Measurements from ENCODE around the gene ZNF385B.

Gene ZNF385B

DNA sequence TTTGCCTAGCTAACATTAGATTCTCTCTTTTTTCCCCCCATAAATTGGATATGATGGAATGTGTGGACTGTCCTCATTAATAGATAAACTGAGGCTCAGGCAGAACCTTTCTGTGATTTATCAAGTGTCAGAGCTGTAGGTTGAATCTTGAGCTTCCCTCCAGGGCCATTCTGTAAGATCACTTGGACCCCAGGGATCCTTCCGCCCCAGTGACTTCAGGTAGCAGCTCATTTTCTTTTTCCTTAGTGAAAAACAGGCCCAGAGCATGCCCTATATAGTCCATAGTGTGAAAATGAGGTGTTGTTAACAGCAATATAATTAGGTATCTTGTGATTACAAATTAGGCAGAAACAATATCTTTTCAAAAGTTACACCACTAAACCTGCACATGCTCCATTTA, 269.7 kb downstream of the ZNF385B start:
- no peaks in the 10 kb centered on the region for H3K36me3 ChIP-seq (ENCODE audit: low read length)
- no peaks in the 10 kb centered on the region for H3K9me3 ChIP-seq (ENCODE audit: insufficient read depth, low read length)
- no peaks in the 10 kb centered on the region for H3K27me3 ChIP-seq (ENCODE audit: low read length)
- H3K79me2 ChIP-seq (ENCODE audit: insufficient read depth, low read length), result no peaks in the 10 kb centered on the region
- no peak overlapping the region for H2AFZ ChIP-seq (ENCODE audit: low read depth, low read length, severe bottlenecking)
- H4K20me1 ChIP-seq (ENCODE audit: low read depth, low read length), result no peaks in the 10 kb centered on the region
- no peaks in the 10 kb centered on the region for H3K9me2 ChIP-seq (replicated peaks; ENCODE audit: insufficient read depth, low read length)
- no peak overlapping the region for H3K9ac ChIP-seq (ENCODE audit: low read length)
- H3K4me3 ChIP-seq (ENCODE audit: insufficient read depth, low read length, poor library complexity, severe bottlenecking), result no peak overlapping the region
- no peak overlapping the region for H3K4me2 ChIP-seq (ENCODE audit: low read depth, low read length, poor library complexity, severe bottlenecking)
- H3F3A ChIP-seq (ENCODE audit: insufficient read depth), result no peaks in the 10 kb centered on the region
- H3K27ac ChIP-seq (ENCODE audit: low read depth, low read length), result no peak overlapping the region
- TF ChIP-seq, protein P1, sequence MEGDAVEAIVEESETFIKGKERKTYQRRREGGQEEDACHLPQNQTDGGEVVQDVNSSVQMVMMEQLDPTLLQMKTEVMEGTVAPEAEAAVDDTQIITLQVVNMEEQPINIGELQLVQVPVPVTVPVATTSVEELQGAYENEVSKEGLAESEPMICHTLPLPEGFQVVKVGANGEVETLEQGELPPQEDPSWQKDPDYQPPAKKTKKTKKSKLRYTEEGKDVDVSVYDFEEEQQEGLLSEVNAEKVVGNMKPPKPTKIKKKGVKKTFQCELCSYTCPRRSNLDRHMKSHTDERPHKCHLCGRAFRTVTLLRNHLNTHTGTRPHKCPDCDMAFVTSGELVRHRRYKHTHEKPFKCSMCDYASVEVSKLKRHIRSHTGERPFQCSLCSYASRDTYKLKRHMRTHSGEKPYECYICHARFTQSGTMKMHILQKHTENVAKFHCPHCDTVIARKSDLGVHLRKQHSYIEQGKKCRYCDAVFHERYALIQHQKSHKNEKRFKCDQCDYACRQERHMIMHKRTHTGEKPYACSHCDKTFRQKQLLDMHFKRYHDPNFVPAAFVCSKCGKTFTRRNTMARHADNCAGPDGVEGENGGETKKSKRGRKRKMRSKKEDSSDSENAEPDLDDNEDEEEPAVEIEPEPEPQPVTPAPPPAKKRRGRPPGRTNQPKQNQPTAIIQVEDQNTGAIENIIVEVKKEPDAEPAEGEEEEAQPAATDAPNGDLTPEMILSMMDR (IDR thresholded peaks at IDR 0.05; ENCODE audit: insufficient read depth, low read length, poor library complexity, severe bottlenecking), result no peak
- no peak for TF ChIP-seq EZH2phosphoT487 (conservative IDR thresholded peaks at IDR 0.05; ENCODE audit: low read length)

DNA sequence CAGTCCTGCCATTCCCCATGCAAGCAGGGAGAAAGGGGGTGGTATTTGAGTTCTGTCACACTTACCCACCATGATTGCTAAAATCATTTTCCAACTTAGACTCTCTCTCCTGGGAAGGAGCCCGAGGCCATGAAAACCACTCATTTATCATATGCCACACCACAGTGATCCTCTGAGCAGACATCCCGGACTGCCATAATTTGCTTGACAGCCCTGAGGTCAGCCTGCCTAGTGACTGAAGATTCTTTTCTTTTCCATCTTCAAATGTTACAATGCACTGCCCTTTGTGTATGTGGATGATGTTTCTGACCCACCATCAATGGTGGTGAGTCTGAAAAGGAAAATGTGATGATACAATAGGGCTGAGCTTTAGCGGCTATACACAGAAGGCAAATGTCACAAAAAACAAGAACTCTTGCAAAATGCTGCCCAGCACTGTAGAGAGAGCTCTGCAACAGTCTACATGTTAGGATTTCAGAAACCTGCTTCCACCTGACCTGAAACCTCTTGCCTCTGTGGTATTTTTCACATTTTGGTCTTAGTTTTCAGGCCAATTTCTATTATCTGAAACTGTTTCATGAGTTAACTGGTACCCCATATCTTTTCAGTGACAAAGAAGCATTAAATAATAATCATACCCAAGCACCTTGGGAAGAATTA, 272.8 kb downstream of the ZNF385B start:
- Histone ChIP-seq H3K27ac (ENCODE audit: low read depth, low read length) (no peak overlapping the region), H3F3A (ENCODE audit: insufficient read depth) (no peaks in the 10 kb centered on the region), H3K79me2 (ENCODE audit: insufficient read depth, low read length) (no peaks in the 10 kb centered on the region), H3K9me3 (ENCODE audit: insufficient read depth, low read length) (no peaks in the 10 kb centered on the region), H3K27me3 (ENCODE audit: low read length) (no peaks in the 10 kb centered on the region), H3K4me3 (ENCODE audit: insufficient read depth, low read length, poor library complexity, severe bottlenecking) (no peak overlapping the region), H4K20me1 (ENCODE audit: low read depth, low read length) (no peaks in the 10 kb centered on the region), H3K9ac (ENCODE audit: low read length) (no peak overlapping the region), H3K9me2 (replicated peaks; ENCODE audit: insufficient read depth, low read length) (no peaks in the 10 kb centered on the region), H2AFZ (ENCODE audit: low read depth, low read length, severe bottlenecking) (no peak overlapping the region), H3K36me3 (ENCODE audit: low read length) (no peaks in the 10 kb centered on the region), H3K4me2 (ENCODE audit: low read depth, low read length, poor library complexity, severe bottlenecking) (no peak overlapping the region)
- TF ChIP-seq, protein P1 (IDR thresholded peaks at IDR 0.05; ENCODE audit: insufficient read depth, low read length, poor library complexity, severe bottlenecking), result no peak
- TF ChIP-seq EZH2phosphoT487 (conservative IDR thresholded peaks at IDR 0.05; ENCODE audit: low read length), result no peak

DNA sequence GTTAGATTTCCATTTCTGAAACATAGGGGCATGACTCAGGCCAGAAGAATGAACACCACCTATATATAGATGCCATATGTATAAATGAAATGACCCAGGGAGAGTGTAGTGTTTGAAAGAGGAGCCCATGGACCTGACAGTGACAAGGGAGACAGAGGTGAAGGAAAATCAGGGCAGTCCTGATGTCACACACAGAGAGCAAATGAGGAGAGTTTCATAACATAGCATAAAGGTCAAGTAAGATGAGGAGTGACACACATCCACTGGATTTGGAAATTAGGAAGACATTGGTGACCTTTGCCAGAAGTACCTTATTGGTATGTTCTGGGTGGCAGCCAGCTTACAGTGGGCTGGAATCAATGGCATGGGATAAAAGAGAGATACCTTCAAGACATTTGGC, 276.7 kb downstream of the ZNF385B start:
- H3K27me3 ChIP-seq (ENCODE audit: low read length), result no peaks in the 10 kb centered on the region
- no peaks in the 10 kb centered on the region for H3K9me3 ChIP-seq (ENCODE audit: insufficient read depth, low read length)
- H3K4me2 ChIP-seq (ENCODE audit: low read depth, low read length, poor library complexity, severe bottlenecking), result no peak overlapping the region
- no peak overlapping the region for H2AFZ ChIP-seq (ENCODE audit: low read depth, low read length, severe bottlenecking)
- H3K36me3 ChIP-seq (ENCODE audit: low read length), result no peaks in the 10 kb centered on the region
- no peaks in the 10 kb centered on the region for H3K9me2 ChIP-seq (replicated peaks; ENCODE audit: insufficient read depth, low read length)
- no peak overlapping the region for H3K4me3 ChIP-seq (ENCODE audit: insufficient read depth, low read length, poor library complexity, severe bottlenecking)
- H3F3A ChIP-seq (ENCODE audit: insufficient read depth), result no peaks in the 10 kb centered on the region
- H3K9ac ChIP-seq (ENCODE audit: low read length), result no peak overlapping the region
- H4K20me1 ChIP-seq (ENCODE audit: low read depth, low read length), result no peaks in the 10 kb centered on the region
- TF ChIP-seq, protein P1 (IDR thresholded peaks at IDR 0.05; ENCODE audit: insufficient read depth, low read length, poor library complexity, severe bottlenecking), result no peak
- no peak for TF ChIP-seq EZH2phosphoT487 (conservative IDR thresholded peaks at IDR 0.05; ENCODE audit: low read length)
- H3K79me2 ChIP-seq (ENCODE audit: insufficient read depth, low read length), result no peaks in the 10 kb centered on the region
- H3K27ac ChIP-seq (ENCODE audit: low read depth, low read length), result no peak overlapping the region
